HG03575 (cell line): Measurements from ENCODE around the gene KIF6.

Experiments used
- ATAC-seq: cut with Tn5 transposase; IDR thresholded peaks from one replicate; pipeline ENCODE4 v1.9.1; 2021; ENCODE audit not compliant: unreplicated experiment, insufficient number of reproducible peaks, low FRiP score; ENCODE audit errors: extremely low read depth

KIF6 gene

DNA sequence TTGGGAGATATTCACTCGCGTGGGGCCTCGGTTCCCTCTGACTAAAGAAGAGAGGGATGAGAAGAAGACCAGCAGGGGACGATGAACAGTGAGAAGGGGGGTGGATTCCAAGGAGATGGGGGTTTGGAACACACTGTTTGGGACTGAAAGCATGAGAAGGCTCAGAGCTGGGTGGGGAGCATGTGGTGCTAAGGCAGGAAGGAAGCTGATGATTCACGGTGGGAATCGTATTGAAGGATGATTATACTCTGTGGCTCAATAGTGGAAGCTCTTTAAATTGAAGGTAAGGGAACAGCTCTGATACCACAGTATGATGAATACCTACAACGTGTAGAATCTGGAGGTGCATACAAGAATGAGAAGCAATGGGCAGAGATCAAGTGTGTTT, 285.2 kb downstream of the KIF6 start:
- ATAC-seq = no peak

DNA sequence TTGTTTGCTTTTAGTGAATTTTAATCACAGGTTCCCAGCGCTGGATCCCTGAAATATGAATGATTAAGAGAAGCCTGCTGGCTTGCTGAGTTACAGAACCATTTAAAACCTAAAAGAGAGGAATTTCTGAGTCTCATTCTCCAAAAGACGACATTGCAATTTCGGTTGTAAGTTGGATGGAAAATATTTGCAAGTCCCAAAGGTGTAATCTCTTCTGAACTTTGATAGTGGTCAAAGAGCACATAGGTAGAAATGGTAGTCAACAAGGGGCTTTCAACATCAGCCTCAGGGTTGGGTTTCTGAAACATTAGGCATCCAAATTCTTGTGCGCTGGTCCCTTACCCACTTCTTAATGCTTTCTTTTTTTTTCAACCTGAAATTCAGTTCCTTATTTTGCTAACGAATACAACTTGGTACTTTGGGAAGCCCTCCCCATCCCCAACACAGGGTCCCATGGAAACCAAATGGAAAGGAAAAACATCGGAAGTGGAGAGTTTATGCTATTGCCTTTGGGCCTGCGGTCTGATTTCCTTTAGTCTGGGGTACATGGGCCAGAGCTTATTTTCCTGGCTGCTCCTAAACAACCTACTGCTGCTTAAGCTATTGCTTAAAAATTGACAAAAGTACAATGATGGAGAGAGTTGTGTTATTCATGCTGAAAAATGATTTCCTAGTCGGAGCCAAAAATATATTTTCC, 285.7 kb downstream of the KIF6 start:
- ATAC-seq = no peak

DNA sequence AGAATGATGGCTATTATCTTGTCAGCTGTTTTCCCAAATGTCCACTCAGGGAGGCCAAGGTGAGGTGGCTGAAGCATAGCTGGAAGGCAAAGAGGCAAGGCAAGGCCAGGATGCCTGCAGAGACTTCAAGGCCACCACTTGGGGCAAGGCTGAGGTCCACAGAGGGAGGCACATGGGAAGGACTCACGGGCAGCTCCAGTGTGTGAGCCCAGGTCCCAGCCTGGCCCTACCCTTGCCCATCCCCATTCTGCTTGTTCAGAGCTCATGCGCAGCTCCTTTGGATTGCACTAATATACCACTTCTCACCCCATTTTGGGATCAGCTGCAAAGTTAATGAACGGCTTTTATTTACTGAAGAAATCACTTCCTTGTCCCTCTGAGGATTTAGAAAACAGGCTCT, 291.6 kb downstream of the KIF6 start:
- ATAC-seq = no peak

DNA sequence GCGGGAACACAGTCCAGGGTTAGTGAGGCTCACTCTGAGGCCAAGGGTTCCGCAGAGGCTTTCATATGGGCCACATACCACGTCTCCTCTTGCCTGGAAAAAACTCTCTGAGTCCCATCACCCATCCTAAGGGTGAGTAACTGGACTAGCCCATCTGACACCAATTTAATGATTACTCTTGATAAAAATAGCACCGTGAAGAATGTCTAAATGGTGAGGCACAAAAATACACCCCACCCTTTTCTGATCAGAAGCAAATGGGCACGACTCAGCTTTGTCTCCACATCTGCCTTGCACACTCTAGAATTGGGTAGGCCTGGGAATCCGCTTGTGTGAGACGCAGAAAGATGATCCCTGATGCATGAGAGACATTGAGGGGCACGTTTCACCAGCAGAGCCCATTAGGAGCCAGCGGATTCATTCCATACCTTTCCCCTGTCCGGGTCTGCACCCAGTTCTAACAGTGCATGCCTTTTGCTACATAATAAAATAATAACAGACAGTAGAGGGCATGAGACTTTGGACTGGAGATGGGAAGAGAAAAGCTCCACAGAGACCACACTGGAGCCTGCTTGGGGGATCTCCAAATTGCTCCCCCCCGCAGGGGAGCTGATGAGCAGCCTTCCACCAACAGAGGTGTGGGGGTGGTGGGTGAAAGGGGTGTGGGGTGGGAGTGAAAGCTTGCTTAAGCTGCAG, 292.7 kb downstream of the KIF6 start:
- no peak for ATAC-seq

DNA sequence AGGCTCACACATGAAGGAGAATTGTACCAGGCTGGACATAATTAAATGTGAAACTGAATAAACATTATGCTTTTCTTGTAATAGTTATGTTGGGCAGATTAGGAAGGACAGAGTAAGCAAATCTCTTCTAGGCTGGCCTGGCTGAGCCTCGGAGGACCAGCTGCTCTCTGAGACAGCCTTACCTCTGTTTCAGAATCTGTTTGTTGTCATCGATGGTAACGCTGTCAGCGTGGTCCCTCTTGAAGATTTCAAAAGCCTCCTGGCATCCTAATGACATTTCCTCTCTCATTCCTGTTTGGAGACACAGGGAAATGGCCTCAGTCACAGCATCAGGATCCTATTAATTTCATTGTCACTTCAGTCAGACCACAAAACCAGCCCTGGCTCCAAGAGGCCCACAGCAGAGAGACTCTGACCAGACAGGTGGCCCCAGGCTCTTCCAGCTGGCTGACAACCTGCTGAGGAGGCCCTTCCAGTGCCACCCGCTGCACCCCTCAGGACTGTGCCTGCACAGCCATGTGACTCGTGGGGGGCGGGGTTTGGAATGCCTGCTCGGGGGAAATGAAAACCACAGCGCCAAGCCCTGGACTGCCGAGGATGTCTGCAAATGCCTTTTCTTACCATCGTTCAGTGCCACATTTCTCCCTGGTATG, 294.2 kb downstream of the KIF6 start:
- no peak for ATAC-seq

DNA sequence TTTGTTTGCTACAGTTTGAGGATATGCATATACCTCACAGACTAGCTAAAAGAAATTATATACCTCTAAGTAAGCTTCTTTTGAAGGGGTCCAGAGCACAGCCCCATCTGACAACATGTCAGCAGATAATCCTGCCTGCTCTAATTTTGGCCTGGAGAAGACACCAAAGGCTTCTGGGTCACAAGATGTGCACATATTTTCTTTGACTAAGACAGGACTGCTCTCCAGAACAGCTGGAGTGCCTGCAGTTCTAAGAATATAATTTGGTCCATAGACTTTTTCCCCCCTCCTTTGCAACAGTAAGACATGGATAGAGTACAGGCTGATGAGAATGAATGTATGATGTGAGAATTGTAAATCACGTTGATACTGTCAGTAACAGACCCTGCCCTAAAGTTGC, 294.8 kb downstream of the KIF6 start:
- no peak for ATAC-seq

DNA sequence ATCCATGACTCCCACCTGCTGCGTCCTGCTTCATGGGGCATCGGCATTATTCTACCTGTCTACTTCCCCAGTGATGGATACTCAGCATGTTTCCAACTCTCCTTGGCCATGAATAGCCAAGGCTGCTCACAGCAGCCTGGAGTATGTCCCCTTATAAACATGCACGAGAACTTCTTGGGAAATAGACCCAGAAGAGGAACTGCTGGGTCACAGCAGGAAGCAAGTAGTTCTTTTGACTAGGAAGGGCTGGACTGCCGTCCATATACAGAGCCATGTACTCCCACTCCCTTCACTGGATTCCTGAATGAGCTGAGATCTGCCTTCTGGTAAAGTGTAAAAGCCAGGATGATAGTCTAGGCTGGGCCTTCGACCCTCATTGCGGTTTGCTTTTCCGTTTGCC, 296.4 kb downstream of the KIF6 start:
- ATAC-seq = no peak

DNA sequence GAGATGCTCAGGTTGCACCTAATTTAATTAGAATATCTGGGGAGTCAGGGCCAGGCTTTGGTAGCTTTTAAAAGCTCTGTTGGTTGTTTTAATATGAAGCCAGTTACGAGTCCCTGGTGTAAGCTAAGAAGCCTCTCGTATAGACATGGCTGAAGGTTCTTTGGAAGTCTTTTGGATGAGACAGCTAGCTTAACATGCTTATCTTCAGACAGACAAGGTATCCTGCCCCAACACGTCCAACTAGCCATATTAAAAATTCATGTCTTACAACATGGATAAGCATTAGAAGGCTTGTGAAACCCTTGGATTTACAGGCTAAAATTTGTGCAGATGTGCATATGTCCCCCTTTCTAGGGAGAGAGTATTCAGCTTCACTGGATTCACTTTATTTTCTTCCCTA, 297.1 kb downstream of the KIF6 start:
- no peak for ATAC-seq

DNA sequence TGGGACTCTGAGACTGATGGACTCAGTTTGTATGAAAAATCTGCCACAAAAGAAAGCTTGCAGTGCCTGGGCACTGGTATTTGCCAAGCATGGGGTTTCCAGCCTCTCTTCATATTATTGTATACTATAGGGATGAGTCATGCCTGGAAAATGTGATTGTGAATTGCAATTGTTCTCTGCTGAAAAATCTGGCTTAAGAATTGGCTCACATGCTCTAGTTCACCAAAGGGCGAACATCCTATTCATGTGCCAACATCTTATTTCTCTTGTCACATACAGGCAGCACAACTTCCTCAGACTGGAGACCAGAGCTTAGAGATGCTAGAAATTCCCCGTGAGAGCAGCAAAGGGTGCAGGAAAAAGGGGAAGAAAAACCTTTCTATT, 299.1 kb downstream of the KIF6 start:
- no peak for ATAC-seq

DNA sequence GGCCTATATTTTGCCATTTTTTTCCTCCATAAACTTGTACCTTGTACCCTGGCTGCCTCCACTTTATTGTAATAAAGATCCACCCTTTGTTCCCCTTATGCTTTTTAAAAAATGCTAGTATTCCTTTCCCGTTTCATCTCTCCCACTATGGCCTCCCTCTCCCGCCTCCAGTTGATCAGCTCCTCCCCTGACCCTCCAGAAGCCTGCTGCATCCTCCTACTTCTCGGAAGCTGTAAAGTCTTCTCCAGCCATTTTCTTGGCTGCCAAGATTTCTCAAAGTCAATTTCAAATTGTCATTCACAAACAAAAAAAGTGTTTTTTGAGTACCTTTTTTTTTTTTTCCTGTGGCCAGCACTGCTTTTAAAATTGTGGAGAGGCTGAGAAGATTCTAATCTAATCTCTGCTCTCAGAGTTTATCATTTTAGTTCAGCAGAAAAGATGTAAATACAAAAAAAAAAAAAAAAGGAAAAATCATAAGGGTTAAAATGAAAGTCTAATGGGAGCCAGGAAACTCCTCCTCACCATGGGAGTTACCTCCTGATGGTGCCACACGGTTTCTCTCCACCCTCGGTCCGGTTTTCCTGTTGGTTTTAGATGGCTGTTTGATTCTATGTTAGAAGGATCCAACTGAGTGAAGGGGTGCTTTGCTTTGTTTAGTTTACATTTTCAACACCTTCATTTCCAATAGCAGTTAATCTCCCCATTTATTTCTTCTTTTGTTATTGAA, 299.7 kb downstream of the KIF6 start:
- no peak for ATAC-seq

DNA sequence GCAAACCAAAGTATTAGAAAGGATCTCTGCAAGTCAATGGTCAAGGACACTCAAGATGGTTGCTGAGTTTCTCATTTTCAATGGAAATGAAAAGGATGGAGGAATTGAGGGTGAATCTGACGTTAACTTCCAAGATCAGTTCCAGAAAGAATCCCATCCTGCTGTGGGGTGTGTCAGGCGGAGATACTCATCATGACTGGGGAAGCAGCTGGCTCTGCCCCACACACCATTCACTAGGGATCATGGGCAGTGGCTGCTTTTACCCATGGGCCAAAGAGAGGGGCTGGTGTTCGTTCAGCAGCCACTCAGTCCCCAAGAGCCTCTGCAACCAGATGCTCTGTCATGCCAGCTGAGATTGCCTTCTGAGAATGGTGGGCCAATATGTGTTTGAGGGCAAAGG, 300.4 kb downstream of the KIF6 start:
- no peak for ATAC-seq

DNA sequence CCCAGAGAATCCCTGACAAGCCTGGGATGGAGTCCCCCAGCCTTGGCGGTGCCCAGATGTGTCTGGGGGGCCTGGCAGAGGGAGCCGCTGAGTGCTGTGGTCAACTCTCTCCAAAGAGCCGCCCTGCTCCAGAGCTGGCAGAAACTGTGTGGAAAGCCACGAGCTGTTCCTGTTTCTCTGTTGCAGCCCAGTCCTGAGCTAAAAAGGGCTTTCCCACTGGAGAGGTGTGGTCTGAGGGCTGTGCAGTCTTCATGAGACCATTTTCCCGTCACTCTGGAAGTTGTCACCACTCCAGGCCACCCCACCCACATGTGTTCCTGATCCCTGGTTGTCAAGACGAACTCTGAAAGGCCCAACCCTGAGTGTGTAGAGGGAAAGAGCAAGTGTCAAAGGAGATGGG, 303.0 kb downstream of the KIF6 start:
- no peak for ATAC-seq

DNA sequence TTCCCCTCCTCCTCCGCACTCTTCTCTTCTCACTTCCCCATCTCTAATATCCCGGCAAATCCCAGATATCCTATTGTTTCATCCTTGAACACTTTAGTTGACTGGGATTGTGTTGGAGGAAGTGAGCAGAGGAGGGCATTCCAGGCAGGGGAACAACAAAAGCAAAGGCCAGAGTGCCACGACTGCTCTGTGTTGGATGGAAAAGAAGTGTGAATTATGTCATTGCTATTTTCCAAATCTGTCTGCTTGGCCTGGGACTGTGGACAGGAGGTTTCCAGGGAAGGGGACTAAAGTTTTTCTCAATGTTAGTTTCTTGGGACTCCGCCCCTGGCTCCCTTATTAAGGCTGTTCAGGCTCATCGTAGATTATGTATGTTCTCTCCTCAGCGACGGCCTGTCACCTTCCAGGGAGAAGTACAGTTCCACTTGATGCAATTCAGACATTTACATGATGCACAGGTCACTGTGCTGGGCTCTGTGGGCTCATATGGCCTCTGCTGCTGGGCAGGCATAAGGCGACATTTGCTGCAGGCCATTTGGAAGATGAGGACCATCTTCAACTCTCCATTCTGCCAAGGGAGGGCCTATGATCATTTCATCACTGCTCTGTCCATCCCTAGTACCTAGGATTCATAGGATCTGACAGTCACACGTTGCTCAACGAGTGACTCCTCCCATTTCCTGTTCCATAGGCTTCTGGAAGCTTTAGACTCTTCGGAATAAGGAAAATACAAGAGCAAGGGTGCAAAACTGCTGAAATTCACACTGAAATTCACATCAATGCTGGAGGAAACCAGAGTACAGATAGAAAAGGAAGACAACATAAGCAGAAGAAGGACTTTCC, 303.6 kb downstream of the KIF6 start:
- ATAC-seq = no peak

DNA sequence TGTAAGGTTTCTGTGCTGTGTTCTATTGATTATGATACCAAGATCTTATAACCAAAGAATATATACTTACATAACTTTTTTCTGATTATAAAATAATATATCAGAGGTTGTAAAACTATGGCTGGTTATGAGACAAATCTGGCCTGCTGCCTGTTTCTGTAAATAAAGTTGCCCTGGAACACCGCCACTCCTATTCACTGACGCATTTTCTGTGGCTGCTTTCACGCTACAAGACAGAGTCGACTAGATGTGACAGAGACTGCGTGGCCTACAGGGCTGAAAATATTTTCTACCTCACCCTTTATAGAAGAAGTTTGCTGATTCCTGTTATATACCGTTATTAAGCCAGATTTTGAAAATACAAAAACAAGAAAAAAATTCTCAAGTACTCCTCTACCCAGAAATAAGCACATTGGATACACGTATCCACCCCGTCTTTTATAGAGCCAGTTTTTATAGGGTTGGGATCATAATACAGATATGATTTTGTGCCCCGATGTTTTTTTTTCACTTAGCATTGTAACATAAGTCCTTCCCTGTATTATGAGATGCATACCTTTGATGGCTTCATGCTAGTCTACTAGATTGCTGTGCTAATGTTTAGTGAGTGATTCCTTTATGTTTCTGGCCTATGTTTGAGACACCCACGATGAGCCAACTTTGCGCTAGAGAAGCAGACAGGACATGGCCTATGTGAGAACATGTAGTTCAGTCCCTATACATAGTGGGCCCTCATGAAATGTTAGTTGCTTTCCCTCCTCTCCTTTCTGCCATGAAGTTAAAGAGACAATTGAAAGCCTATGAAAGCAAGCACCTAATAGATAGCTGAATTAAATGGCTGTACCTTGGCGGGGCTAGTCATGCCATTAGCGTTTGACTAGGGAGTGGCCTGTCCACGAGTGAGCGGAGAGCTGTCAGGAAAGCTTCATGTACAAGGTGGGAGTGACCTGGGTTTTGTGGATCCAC, 304.6 kb downstream of the KIF6 start:
- no peak for ATAC-seq

DNA sequence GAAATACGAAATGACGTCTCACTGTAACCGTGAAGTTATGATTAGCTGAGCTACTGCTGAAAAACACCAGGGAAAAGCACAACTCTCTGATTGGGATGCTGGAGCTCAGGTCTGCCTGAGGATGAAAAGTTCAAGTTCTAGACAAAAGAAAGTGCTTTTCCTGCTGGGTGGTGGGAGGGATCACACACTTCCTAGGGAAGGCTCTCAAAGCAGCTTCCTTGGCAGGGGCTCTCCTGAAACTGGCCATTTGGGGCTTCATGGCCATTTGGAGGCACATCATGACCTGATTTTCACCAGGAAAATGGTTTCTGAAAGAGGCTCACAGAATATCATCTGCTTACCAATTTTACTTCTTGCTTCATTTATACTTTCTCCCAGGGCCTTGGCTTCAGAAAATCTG, 305.6 kb downstream of the KIF6 start:
- ATAC-seq = no peak

DNA sequence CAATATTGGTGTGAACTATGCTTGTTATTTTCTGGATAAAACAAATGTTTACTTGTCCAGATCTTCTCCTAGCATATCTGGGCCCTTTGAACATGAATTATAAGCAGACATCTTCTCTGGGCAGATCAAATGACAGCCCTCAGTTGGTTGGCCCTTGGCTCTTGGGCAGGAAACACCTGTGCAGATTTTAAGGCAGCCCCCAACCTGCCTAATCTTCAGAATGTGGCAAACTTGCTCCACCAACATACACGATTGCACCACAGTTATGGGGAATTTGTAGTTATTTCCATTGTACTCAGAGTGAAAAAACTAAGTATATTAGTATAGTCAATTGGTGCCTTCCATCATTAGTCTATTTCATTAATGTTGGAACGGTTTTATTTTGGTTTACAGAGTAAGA, 307.8 kb downstream of the KIF6 start:
- ATAC-seq = no peak

DNA sequence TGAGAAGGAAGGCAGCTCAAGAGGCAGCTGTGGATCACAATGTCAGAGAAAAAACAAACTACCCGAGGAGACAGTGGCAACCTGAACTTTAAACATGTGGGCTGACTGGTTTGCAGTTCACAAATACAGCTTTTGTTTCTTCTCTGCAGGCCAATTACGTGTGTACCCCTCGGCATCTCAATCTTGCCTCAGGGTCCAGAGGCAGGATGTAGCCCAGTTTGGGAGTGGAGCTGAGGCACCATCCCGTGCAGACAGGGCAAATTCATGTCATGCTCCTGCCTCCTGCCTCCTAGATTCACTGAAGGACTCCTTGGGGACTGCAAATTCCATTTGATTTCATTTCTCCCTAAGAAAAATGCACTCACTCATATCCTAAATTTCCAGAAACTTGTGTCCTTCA, 308.5 kb downstream of the KIF6 start:
- ATAC-seq = no peak

DNA sequence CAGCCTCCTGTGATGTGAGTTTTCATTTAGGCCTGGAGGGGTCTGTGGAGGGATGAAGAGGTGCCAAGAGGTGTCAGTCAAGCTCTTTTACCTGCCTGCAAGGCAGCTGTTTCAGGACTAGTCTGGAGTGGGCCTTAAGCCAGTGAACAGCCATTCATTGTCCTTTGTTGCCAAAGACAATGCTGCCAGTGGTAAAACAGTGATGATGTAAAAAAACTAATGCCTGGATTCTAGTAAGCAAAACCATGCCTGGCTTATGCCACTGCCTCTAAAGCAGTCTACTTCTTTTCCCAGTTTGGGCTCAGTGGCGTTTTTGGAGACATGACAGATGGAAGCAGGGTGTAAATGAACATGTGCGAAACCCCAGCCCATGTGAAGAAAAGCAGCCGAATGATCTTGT, 309.2 kb downstream of the KIF6 start:
- no peak for ATAC-seq
